GM23248 (cell line): ENCODE data around the gene HELLS. TPM values are rescaled to one million over a fixed set of nuclear protein-coding genes. Genes with fewer than 3 reads are reported as not detected.
"Not testable (repeated sequence)": the region's sequence is repeated elsewhere in the genome, so short reads cannot be mapped to it uniquely, and the experiment has no call there.

Experiments
- DNase-seq: peaks from one replicate; pipeline ENCODE4 v3.0.0-alpha.2; 2015
- H2AFZ ChIP-seq: fragments of 200-600 bp; sonication (generic); 2 replicates; pipeline ENCODE4 v1.6.1; 2016; ENCODE audit warnings: antibody characterized with exemption
- H3F3A ChIP-seq: fragments of 200-600 bp; sonication (generic); 2 replicates; pipeline ENCODE4 v1.6.1; 2016; ENCODE audit warnings: mild to moderate bottlenecking, antibody characterized with exemption, mixed run types; ENCODE audit not compliant: insufficient read depth
- H3K27ac ChIP-seq: fragments of 200-600 bp; sonication (generic); 2 replicates; pipeline ENCODE4 v1.5.1; 2016; ENCODE audit warnings: mild to moderate bottlenecking
- H3K27me3 ChIP-seq: fragments of 200-600 bp; sonication (generic); replicated peaks from 2 replicates; pipeline ENCODE4 v1.6.1; 2016; ENCODE audit warnings: mild to moderate bottlenecking; ENCODE audit not compliant: insufficient read depth
- H3K36me3 ChIP-seq: fragments of 200-600 bp; sonication (generic); 2 replicates; pipeline ENCODE4 v1.6.1; 2016; ENCODE audit warnings: low read depth, mild to moderate bottlenecking
- H3K4me1 ChIP-seq: fragments of 200-600 bp; sonication (generic); 2 replicates; pipeline ENCODE4 v1.6.1; 2016; ENCODE audit warnings: mild to moderate bottlenecking; ENCODE audit not compliant: insufficient read depth
- H3K4me2 ChIP-seq: fragments of 200-600 bp; sonication (generic); one replicate; pipeline ENCODE4 v1.6.1; 2016; ENCODE audit warnings: mild to moderate bottlenecking; ENCODE audit not compliant: unreplicated experiment
- H3K4me3 ChIP-seq: fragments of 200-600 bp; sonication (generic); 2 replicates; pipeline ENCODE4 v1.5.1; 2016; ENCODE audit warnings: mild to moderate bottlenecking
- H3K79me2 ChIP-seq: fragments of 200-600 bp; sonication (generic); 2 replicates; pipeline ENCODE4 v1.6.1; 2016; ENCODE audit warnings: mild to moderate bottlenecking; ENCODE audit not compliant: insufficient read depth
- H3K9ac ChIP-seq: fragments of 200-600 bp; sonication (generic); 2 replicates; pipeline ENCODE4 v1.6.1; 2016; ENCODE audit warnings: mild to moderate bottlenecking
- H3K9me2 ChIP-seq: fragments of 200-600 bp; sonication (generic); 2 replicates; pipeline ENCODE4 v1.6.1; 2016; ENCODE audit warnings: mixed run types, mild to moderate bottlenecking, moderate library complexity; ENCODE audit not compliant: insufficient read depth
- H3K9me3 ChIP-seq: fragments of 200-600 bp; sonication (generic); one replicate; pipeline ENCODE4 v1.6.1; 2017; ENCODE audit warnings: low read depth
- H4K20me1 ChIP-seq: fragments of 200-600 bp; sonication (generic); 2 replicates; pipeline ENCODE4 v1.6.0; 2016; ENCODE audit not compliant: insufficient read depth
- EZH2 ChIP-seq: fragments of 200-600 bp; sonication (generic); IDR thresholded peaks from 2 replicates; pipeline ENCODE4 v1.6.1; 2018; ENCODE audit warnings: antibody characterized with exemption, mild to moderate bottlenecking; ENCODE audit not compliant: insufficient read depth, poor library complexity, severe bottlenecking
- EZH2phosphoT487 ChIP-seq: fragments of 200-600 bp; sonication (generic); IDR thresholded peaks from 2 replicates; pipeline ENCODE4 v1.6.1; 2018; ENCODE audit warnings: antibody characterized with exemption, moderate library complexity, mild to moderate bottlenecking, low read depth; ENCODE audit not compliant: insufficient read depth
- WGBS, 2 experiments: methylation state at CpG; one replicate each; pipeline ENCODE4 v1.1.6; 2015 to 2017; ENCODE audit warnings: low lambda C conversion rate in 2 of 2, low coverage in 1 of 2; ENCODE audit errors: missing lambda C conversion rate in 2 of 2; 5-methylcytosine and 5-hydroxymethylcytosine counted together
- in situ Hi-C: fragments of 300-500 bp; cut with MboI; formaldehyde crosslinking; loops from 2 replicates; pipeline ENCODE4 v1.15.0; 2020
- polyA plus RNA-seq: library from polyadenylated mRNA; unstranded; fragments of >200 nt; fragmentation: Nextera tagmentation; extraction: Ambion mirVana; gene quantifications from 2 replicates; pipeline ENCODE4 v1.2.1, GENCODE V29; 2016
- total RNA-seq: library from RNA; depleted of rRNA; stranded (reverse); fragments of >200 nt; shearing (Covaris generic); gene quantifications from 2 replicates; pipeline ENCODE4 v1.2.3, GENCODE V29; 2014

The HELLS gene
- total and polyA plus RNA-seq, 2 experiments from 2014 or later, result 20.3 to 32.3 TPM

GRCh38 chr10:94533027-94533426 is 12.6 kb upstream of the HELLS start:
- no peak for DNase-seq
- WGBS, 2 experiments, result 96 to 100% methylated on average over 1 of the region's 1 CpG
- in situ Hi-C loops, result no loop called here

GRCh38 chr10:94542282-94542681 is 3.3 kb upstream of the HELLS start:
- 77 to 79% methylated on average over 2 of the region's 2 CpGs for WGBS, 2 experiments
- H3K4me1 ChIP-seq, DNase-seq, H3K27me3 ChIP-seq, in situ Hi-C loops, H2AFZ ChIP-seq, H3K9ac ChIP-seq, H3K27ac ChIP-seq, H3K36me3 ChIP-seq, H3K9me3 ChIP-seq, H3K9me2 ChIP-seq, H3K79me2 ChIP-seq, H3K4me3 ChIP-seq, H4K20me1 ChIP-seq, H3K4me2 ChIP-seq: not testable (repeated sequence)
- peaks cover 25% of the 10 kb centered on the region for H3F3A ChIP-seq

More at GRCh38 chr10:94533027-94533426, 12.6 kb upstream of the HELLS start:
- no peak overlapping the region for H3K4me3 ChIP-seq
- H3K4me1 ChIP-seq, result no peaks in the 10 kb centered on the region
- no peak overlapping the region for H3K9ac ChIP-seq
- TF ChIP-seq EZH2 (no peak), EZH2phosphoT487 (no peak)
- H3K36me3 ChIP-seq, result peaks cover 17% of the 10 kb centered on the region
- no peak overlapping the region for H3K27ac ChIP-seq
- no peaks in the 10 kb centered on the region for H3K79me2 ChIP-seq
- no peak overlapping the region for H2AFZ ChIP-seq
- no peaks in the 10 kb centered on the region for H4K20me1 ChIP-seq
- no peaks in the 10 kb centered on the region for H3K9me3 ChIP-seq
- no peak overlapping the region for H3K4me2 ChIP-seq
- H3F3A ChIP-seq, result no peaks in the 10 kb centered on the region
- H3K27me3 ChIP-seq, result no peaks in the 10 kb centered on the region
- H3K9me2 ChIP-seq, result no peaks in the 10 kb centered on the region

GRCh38 chr10:94546049-94546900 is 687 bp downstream of the HELLS start:
- H3K9me3 ChIP-seq, result no peaks in the 10 kb centered on the region
- no peaks in the 10 kb centered on the region for H3K27me3 ChIP-seq
- H3K9me2 ChIP-seq, result no peaks in the 10 kb centered on the region
- peak; percentile 58 for DNase-seq
- H3K27ac ChIP-seq, result peak overlapping the region; percentile 32; the same call in 1 of the 2 replicates
- H3K9ac ChIP-seq, result peak overlapping the region; percentile 84
- WGBS, 2 experiments, result 2 to 3% methylated on average over 22 to 25 of the region's 25 CpGs
- peak overlapping the region; percentile 98 for H2AFZ ChIP-seq
- TF ChIP-seq EZH2, result no peak
- TF ChIP-seq EZH2phosphoT487, result no peak
- H3K79me2 ChIP-seq, result peaks cover 44% of the 10 kb centered on the region
- H3F3A ChIP-seq, result peaks cover 25% of the 10 kb centered on the region
- H3K36me3 ChIP-seq, result no peaks in the 10 kb centered on the region
- peaks cover 8% of the 10 kb centered on the region; the same call in 1 of the 2 replicates for H3K4me1 ChIP-seq
- in situ Hi-C loops, result no loop called here
- peak overlapping the region; percentile 89 for H3K4me2 ChIP-seq
- H4K20me1 ChIP-seq, result no peaks in the 10 kb centered on the region
- peak overlapping the region; percentile 92 for H3K4me3 ChIP-seq

DNA sequence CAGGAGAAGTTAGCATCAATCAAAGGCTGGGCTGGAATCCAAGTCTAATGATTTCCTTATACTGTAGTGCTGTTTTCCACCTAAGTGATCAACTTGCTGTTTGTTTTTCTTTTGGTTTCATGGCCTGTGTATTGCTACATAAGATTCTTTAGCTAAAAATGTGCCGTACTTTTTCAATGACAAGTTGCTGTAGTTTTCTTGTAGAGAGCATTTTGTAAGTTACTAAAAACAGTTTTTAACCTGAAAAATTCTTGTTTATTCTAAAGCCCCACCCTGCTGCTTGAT is 1.3 kb downstream of the HELLS start:
- no peaks in the 10 kb centered on the region for H3K9me3 ChIP-seq
- peak overlapping the region; percentile 84 for H3K9ac ChIP-seq
- peak overlapping the region; percentile 98 for H2AFZ ChIP-seq
- DNase-seq, result peak; percentile 26
- peaks cover 45% of the 10 kb centered on the region for H3K79me2 ChIP-seq
- in situ Hi-C loops, result no loop called here
- no peaks in the 10 kb centered on the region for H3K9me2 ChIP-seq
- no peak for TF ChIP-seq EZH2
- TF ChIP-seq EZH2phosphoT487, result no peak
- peaks cover 25% of the 10 kb centered on the region for H3F3A ChIP-seq
- H3K4me1 ChIP-seq, result peaks cover 8% of the 10 kb centered on the region; the same call in 1 of the 2 replicates
- no peaks in the 10 kb centered on the region for H4K20me1 ChIP-seq
- H3K27ac ChIP-seq, result no peak overlapping the region
- peak overlapping the region; percentile 92 for H3K4me3 ChIP-seq
- WGBS, 2 experiments, result 39 to 45% methylated on average over 1 of the region's 1 CpG
- H3K36me3 ChIP-seq, result no peaks in the 10 kb centered on the region
- H3K4me2 ChIP-seq, result peak overlapping the region; percentile 89
- H3K27me3 ChIP-seq, result no peaks in the 10 kb centered on the region

DNA sequence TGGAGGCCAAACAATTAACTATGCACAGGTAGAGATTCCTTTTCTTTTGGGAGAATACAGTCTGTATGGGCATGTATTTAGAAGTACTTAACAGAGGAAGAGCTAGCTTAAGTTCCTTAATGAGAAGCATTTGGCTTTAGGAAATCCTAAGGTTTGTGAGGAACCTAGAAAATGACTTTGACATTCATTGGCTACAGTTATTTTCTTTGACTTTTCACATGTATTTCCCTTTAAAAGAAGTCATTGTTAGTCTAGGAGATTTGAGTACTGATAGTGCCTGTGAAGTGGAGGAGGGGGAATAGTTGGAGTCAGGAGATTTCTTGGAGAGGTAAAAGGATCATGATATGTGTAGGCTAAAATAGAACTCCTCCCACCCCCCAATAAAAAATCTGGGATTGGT is 3.6 kb downstream of the HELLS start:
- Histone ChIP-seq H3K4me1 (peaks cover 8% of the 10 kb centered on the region; the same call in 1 of the 2 replicates), H3K36me3 (no peaks in the 10 kb centered on the region), H3F3A (peaks cover 23% of the 10 kb centered on the region), H3K9me3 (no peaks in the 10 kb centered on the region), H4K20me1 (no peaks in the 10 kb centered on the region), H3K27ac (no peak overlapping the region), H3K4me2 (no peak overlapping the region), H3K9ac (no peak overlapping the region), H3K9me2 (no peaks in the 10 kb centered on the region), H3K4me3 (no peak overlapping the region), H3K79me2 (peaks cover 51% of the 10 kb centered on the region), H3K27me3 (no peaks in the 10 kb centered on the region), H2AFZ (no peak overlapping the region)
- in situ Hi-C loops, result no loop called here
- TF ChIP-seq EZH2phosphoT487 (no peak), EZH2 (no peak)
- no peak for DNase-seq

DNA sequence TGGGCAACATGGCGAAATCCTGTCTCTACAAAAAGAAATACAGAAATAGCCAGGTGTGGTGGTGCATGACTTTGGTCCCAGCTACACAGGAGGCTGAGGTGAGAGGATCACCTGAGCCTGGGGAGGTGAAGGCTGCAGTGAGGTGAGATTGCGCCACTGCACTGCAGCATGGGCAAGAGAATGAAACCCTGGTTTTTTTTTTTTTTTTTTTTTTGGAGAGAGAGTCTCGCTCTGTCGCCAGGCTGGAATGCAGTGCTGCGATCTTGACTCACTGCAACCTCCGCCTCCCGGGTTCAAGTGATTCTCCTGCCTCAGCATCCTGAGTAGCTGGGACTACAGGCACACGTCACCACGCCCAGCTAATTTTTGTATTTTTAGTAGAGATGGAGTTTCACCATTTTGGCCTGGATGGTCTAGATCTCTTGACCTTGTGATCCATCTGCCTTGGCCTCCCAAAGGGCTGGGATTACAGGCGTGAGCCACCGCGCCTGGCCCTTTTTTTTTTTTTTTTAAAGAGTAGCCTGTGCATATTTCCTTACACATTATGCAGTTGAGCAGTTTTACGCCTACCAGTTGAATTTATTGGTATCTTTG is 22.2 kb downstream of the HELLS start:
- DNase-seq, H3K9me2 ChIP-seq, H4K20me1 ChIP-seq, H3K9me3 ChIP-seq, H3K9ac ChIP-seq, H3K79me2 ChIP-seq, H3K27me3 ChIP-seq, H3K4me2 ChIP-seq, H3K4me1 ChIP-seq, in situ Hi-C loops, H3K36me3 ChIP-seq, H2AFZ ChIP-seq, H3K4me3 ChIP-seq, H3F3A ChIP-seq, H3K27ac ChIP-seq: not testable (repeated sequence)
- whole genome bisulfite sequencing, 2 experiments, result 65 to 81% methylated on average over 11 to 13 of the region's 13 CpGs
